Upper lobe of left lung (tissue), 6 donors: ENCODE data around the gene TMCO2. TPM values are rescaled to one million over a fixed set of nuclear protein-coding genes. Genes with fewer than 3 reads are reported as not detected.

Experiments
- ATAC-seq, 2 donors: fragments of 200-7000 bp; cut with Tn5 transposase; one replicate each; pipeline ENCODE4 v1.9.1; 2022; ENCODE audit warnings: mild to moderate bottlenecking in 2 of 2, moderate library complexity in 2 of 2; ENCODE audit not compliant: low FRiP score in 2 of 2
- DNase-seq, 2 donors: peaks; one replicate each; pipeline ENCODE4 v3.0.0-alpha.2; 2019 to 2020
- H3K27ac ChIP-seq, 4 donors: fragments of 200-600 bp; sonication (generic); one replicate each; pipeline ENCODE4 v1.5.1; 2016 to 2019
- H3K27me3 ChIP-seq, 4 donors: fragments of 200-600 bp; sonication (generic); one replicate each; pipeline ENCODE4 v1.5.1; 2017 to 2019
- H3K36me3 ChIP-seq, 4 donors: fragments of 200-600 bp; sonication (generic); one replicate each; pipeline ENCODE4 v1.5.1; 2016 to 2019
- H3K4me1 ChIP-seq, 4 donors: fragments of 200-600 bp; sonication (generic); one replicate each; pipeline ENCODE4 v1.5.1; 2018 to 2019
- H3K4me3 ChIP-seq, 4 donors: fragments of 200-600 bp; sonication (generic); one replicate each; pipeline ENCODE4 v1.5.1; 2017 to 2019; ENCODE audit warnings: mild to moderate bottlenecking in 2 of 4, moderate library complexity in 1 of 4
- H3K9me3 ChIP-seq, 4 donors: fragments of 200-600 bp; sonication (generic); one replicate each; pipeline ENCODE4 v1.5.1; 2018 to 2019
- CTCF ChIP-seq, 6 experiments: fragments of 450-650 bp in 4 of 6; fragments of 200-600 bp in 2 of 6; sonication (generic) in 2 of 6; IDR thresholded peaks; one replicate each; pipeline ENCODE4 v1.5.1; 2016 to 2019; ENCODE audit warnings: antibody characterized with exemption in 6 of 6
- EP300 ChIP-seq, 4 donors: sonication (generic); formaldehyde crosslinking; IDR thresholded peaks; one replicate each; pipeline ENCODE4 v1.5.1; 2017; ENCODE audit warnings: antibody characterized with exemption in 4 of 4, control low read depth in 2 of 4
- POLR2A ChIP-seq, 4 donors: fragments of 450-650 bp; IDR thresholded peaks; one replicate each; pipeline ENCODE4 v1.5.1; 2016 to 2017; ENCODE audit warnings: antibody characterized with exemption in 4 of 4, mild to moderate bottlenecking in 2 of 4
- POLR2AphosphoS5 ChIP-seq, 2 donors: sonication (generic); formaldehyde crosslinking; IDR thresholded peaks; one replicate each; pipeline ENCODE4 v1.5.1; 2017; ENCODE audit warnings: antibody characterized with exemption in 2 of 2
- WGBS, 2 donors: methylation state at CpG; one replicate each; pipeline ENCODE4 v1.1.5; 2017 to 2018; 5-methylcytosine and 5-hydroxymethylcytosine counted together
- total RNA-seq, 6 donors: library from RNA; depleted of rRNA in 4 of 6; stranded (reverse); fragments of >200 nt in 4 of 6; gene quantifications; one replicate each; pipeline versions ENCODE4 v1.1.0 to v1.2.1, GENCODE V29; 2016 to 2021
- donor health status: DM: no; HTN: no; CAD: no; lungs with moderate emphysema.
- donor health status: DM: no; HTN: yes; CAD: no; lungs with severe emphysema.

Gene TMCO2
- total RNA-seq: not detected

- no peaks in the 10 kb centered on the region for H3K27me3 ChIP-seq
- no peaks in the 10 kb centered on the region for H3K36me3 ChIP-seq
- no peaks in the 10 kb centered on the region for H3K9me3 ChIP-seq
- WGBS, 2 donors: 71 to 78% methylated on average over 1 of the region's 1 CpG
- ATAC-seq: no peak
- H3K4me1 ChIP-seq: no peaks in the 10 kb centered on the region
- H3K4me3 ChIP-seq: no peak within 1 kb of the TSS
- TF ChIP-seq CTCF (IDR thresholded peaks at IDR 0.05) (no peak), POLR2A (IDR thresholded peaks at IDR 0.05) (no peak), EP300 (IDR thresholded peaks at IDR 0.05) (no peak), POLR2AphosphoS5 (IDR thresholded peaks at IDR 0.05) (no peak)
- H3K27ac ChIP-seq: no peak within 1 kb of the TSS
- DNase-seq: no peak
Measured at GRCh38 chr1:40247655-40248054, at the start of gene TMCO2. Gene TMCO2 (plus strand): TSS chr1:40247937. CDS start chr1:40247994, 57 bp downstream.

- peaks cover 2 to 47% (median 11%) of the 10 kb centered on the region in 4 donors for H3K36me3 ChIP-seq
- DNase-seq (no peak), ATAC-seq (no peak)
- no peaks in the 10 kb centered on the region for H3K27me3 ChIP-seq
- no peaks in the 10 kb centered on the region for H3K4me1 ChIP-seq
- no peak overlapping the region for H3K27ac ChIP-seq
- no peaks in the 10 kb centered on the region for H3K9me3 ChIP-seq
- no peak for TF ChIP-seq EP300 (IDR thresholded peaks at IDR 0.05)
- TF ChIP-seq POLR2AphosphoS5 (IDR thresholded peaks at IDR 0.05): no peak
- TF ChIP-seq POLR2A (IDR thresholded peaks at IDR 0.05): no peak
- no peak for TF ChIP-seq CTCF (IDR thresholded peaks at IDR 0.05)
- 69 to 73% methylated on average over 3 of the region's 3 CpGs for WGBS, 2 donors
- H3K4me3 ChIP-seq: no peak overlapping the region
Measured at GRCh38 chr1:40199126-40199525, 48.6 kb upstream of the TMCO2 start.

GRCh38 chr1:40204856-40205255 lies 42.9 kb upstream of the TMCO2 start:
- H3K4me1 ChIP-seq: peaks cover 0 to 1% (median 0%) of the 10 kb centered on the region in 4 donors
- DNase-seq (no peak), ATAC-seq (no peak)
- TF ChIP-seq POLR2A (IDR thresholded peaks at IDR 0.05) (no peak), CTCF (IDR thresholded peaks at IDR 0.05) (no peak), EP300 (IDR thresholded peaks at IDR 0.05) (no peak), POLR2AphosphoS5 (IDR thresholded peaks at IDR 0.05) (no peak)
- H3K36me3 ChIP-seq: peaks cover 5 to 43% (median 12%) of the 10 kb centered on the region in 4 donors
- WGBS, 2 donors: 90 to 94% methylated on average over 4 of the region's 4 CpGs
- H3K27me3 ChIP-seq: no peaks in the 10 kb centered on the region
- no peaks in the 10 kb centered on the region for H3K9me3 ChIP-seq
- H3K4me3 ChIP-seq: no peak overlapping the region
- no peak overlapping the region for H3K27ac ChIP-seq

- no peaks in the 10 kb centered on the region for H3K27me3 ChIP-seq
- WGBS, 2 donors: 77 to 81% methylated on average over 3 of the region's 3 CpGs
Measured at GRCh38 chr1:40210511-40211204, 37.1 kb upstream of the TMCO2 start.

More at GRCh38 chr1:40210511-40211204, 37.1 kb upstream of the TMCO2 start:
- no peak overlapping the region for H3K4me3 ChIP-seq
- no peak for ATAC-seq
- no peak for DNase-seq
- peaks cover 0 to 6% (median 0%) of the 10 kb centered on the region in 4 donors for H3K4me1 ChIP-seq
- no peaks in the 10 kb centered on the region for H3K9me3 ChIP-seq
- H3K36me3 ChIP-seq: peaks cover 0 to 45% (median 13%) of the 10 kb centered on the region in 4 donors
- TF ChIP-seq EP300 (IDR thresholded peaks at IDR 0.05) (no peak), POLR2A (IDR thresholded peaks at IDR 0.05) (no peak), POLR2AphosphoS5 (IDR thresholded peaks at IDR 0.05) (no peak), CTCF (IDR thresholded peaks at IDR 0.05) (no peak)
- no peak overlapping the region for H3K27ac ChIP-seq
